D721Med (cell line): ENCODE results near the gene MXD4.

Source experiments
- DNase-seq: peaks from one replicate; pipeline ENCODE4 v3.0.0; 2011; ENCODE audit warnings: low spot score; ENCODE audit not compliant: insufficient read length
- FAIRE-seq: peaks from 2 replicates; lab custom pipeline; 2011; peaks lifted over from hg19 to GRCh38; lab: Jason Lieb, UNC
- TF ChIP-seq, protein P1 (sequence below): IDR thresholded peaks from 2 replicates; pipeline ENCODE4 v1.5.1; 2012; ENCODE audit warnings: mild to moderate bottlenecking, control low read depth; ENCODE audit not compliant: insufficient read depth; ENCODE audit errors: missing control alignments

The MXD4 gene

DNA sequence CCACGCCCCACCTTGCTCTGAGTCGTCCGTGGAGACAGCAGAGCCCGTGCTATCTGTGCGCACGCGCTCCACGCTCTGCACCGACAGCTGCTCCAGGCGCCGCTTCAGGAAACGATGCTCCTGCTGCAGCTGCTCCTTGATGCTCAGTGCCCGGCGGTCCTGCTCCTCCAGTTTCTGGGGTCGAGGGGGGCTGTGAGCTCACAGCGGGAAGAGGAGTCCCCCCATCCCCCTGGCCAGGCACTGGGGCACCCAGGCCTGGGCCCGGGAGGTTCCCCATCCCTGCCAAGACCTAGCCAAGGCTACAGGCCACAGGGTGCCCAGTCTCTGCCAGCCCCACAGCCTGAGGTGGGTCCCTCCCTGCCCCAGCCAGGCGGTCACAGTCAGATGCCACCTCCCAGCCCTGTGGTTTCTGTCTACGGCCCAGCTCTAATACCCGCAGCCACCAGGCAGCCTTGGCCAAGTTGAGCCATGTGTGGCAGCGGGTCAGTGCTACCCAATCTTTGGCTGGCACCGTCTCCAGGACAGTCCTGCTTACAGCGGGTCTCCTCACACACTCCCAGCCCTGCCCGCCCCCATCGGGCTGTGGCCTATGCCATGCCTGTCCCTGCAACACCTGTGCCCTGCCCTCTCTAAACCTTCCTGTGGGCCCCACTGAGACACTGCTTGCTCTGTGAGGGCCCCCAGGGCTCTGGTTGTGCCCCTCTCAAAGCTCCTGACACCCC is 10.7 kb downstream of the MXD4 start:
- FAIRE-seq (no peak), DNase-seq (peak; percentile 15)
- TF ChIP-seq, protein P1, sequence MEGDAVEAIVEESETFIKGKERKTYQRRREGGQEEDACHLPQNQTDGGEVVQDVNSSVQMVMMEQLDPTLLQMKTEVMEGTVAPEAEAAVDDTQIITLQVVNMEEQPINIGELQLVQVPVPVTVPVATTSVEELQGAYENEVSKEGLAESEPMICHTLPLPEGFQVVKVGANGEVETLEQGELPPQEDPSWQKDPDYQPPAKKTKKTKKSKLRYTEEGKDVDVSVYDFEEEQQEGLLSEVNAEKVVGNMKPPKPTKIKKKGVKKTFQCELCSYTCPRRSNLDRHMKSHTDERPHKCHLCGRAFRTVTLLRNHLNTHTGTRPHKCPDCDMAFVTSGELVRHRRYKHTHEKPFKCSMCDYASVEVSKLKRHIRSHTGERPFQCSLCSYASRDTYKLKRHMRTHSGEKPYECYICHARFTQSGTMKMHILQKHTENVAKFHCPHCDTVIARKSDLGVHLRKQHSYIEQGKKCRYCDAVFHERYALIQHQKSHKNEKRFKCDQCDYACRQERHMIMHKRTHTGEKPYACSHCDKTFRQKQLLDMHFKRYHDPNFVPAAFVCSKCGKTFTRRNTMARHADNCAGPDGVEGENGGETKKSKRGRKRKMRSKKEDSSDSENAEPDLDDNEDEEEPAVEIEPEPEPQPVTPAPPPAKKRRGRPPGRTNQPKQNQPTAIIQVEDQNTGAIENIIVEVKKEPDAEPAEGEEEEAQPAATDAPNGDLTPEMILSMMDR, result no peak

DNA sequence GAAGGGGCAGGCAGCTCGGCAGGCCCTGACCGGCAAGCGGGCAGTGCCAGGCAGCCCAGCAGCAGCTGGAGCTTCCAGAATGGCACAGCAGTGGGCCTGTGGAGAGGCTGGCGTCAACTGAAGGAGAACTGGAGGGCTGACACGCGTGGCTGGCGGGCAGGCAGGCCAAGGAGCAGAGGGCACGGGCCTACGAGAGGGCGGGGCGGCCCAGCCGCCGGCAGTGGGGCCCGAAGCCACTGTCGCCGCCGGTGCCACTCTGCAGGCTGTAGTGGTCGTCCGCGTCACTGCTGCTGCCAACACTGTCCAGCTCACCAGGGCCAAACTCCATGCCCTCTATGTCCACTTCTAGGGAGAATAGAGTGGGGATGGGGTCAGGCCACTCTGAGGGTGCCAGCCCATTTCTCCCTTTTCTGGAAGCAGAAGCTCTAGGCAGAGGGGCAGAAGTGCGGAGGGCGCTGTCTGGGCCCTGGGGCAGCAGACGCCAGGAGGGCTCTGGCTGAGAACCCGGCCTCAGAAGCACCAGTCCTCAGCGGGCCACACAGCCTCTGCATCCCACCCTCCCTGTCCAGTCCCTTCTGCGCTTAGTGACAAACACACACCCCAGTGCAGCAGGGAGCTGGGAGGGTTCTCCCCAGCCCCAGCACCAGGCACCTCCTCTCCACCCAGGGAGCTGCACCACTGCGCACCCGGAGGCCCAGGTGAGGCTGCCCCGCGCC is 11.4 kb downstream of the MXD4 start:
- FAIRE-seq, result no peak
- TF ChIP-seq, protein P1, result no peak
- peak; percentile 6 for DNase-seq

DNA sequence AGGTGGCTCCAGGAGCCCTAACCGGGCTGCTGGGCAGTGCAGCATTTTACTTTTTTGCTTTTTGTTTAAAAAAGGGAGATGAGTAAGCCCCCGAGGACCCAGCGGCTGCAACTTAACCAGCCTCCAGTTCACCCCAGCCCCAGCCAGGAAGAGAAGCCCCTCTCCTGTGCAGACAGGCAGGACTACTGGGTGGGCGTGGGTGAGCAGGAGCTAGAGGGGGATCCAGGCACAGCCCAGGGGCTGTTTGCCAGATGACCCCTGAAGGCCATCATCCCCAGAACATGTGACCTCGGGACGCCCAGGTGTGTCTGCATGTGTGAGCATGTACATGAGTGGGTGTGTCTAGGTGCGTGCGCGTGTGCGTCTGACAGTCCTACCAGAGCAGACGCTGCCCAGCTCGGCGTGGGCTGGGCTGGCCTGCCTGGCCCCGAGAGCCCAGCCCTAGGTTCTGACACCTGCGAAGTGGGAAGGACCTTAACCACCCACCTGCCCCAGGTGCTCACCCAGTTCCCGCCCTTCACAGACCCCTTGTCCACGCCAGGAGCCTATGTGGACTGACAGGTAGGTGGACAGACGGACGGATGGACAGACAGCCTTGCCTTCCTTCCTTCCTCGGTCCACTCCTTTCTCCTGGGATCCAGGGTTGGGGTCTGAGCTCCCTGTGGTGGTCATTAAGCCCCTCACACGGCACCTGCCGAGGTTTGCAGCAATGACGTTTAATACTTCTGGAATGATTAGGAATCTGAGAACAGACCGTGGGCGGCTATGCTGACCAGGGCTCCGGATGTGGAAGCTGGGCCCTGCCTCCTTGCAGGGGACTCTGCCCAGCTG is 12.2 kb downstream of the MXD4 start:
- peak; percentile 3 for DNase-seq
- FAIRE-seq, result no peak

DNA sequence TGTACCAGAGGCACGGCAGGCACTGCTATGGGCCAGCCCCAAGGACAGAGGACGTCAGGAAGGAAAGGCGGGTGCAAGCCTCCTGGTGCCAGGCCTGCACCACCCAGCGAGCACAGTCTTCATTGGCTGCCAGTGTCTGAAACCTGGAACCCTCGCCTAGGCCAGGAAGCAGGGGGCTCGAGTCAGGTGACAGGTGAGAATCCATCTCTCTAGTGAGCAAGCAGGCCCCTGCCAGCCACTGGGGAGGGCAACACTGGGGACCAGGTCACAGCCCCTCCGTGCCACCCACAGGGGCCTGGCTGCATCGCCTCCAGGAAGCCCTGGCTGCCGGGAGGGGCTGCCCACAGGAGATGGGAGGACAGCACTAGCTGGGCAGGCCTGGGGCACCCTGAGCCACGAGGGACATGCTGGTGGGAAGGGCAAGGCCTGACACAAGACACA is 13.1 kb downstream of the MXD4 start:
- TF ChIP-seq, protein P1, result no peak
- DNase-seq (peak; percentile 8), FAIRE-seq (no peak)

More for the DNA sequence above, 12.2 kb downstream of the MXD4 start:
- TF ChIP-seq, protein P1, result no peak

- FAIRE-seq (no peak), DNase-seq (peak; percentile 11)
- TF ChIP-seq, protein P1, result no peak
These were observed 13.7 kb downstream of the MXD4 start for GRCh38 chr4:2248044-2248780.
